ENCODE results near the gene TMA16.
"Not testable (repeated sequence)": the region's sequence is repeated elsewhere in the genome, so short reads cannot be mapped to it uniquely, and the experiment has no call there.

Gene TMA16

GRCh38 chr4:163505374-163505773 is 10.9 kb downstream of the TMA16 start:
- in situ Hi-C loops (cut with HindIII; ENCODE audit: low sequenced_read_pairs) = no loop called here

GRCh38 chr4:163515198-163515597 is 20.7 kb downstream of the TMA16 start:
- in situ Hi-C loops (cut with HindIII; ENCODE audit: low sequenced_read_pairs) = no loop called here

GRCh38 chr4:163523791-163524365 is 29.4 kb downstream of the TMA16 start:
- in situ Hi-C loops (cut with HindIII; ENCODE audit: low sequenced_read_pairs) = no loop called here

DNA sequence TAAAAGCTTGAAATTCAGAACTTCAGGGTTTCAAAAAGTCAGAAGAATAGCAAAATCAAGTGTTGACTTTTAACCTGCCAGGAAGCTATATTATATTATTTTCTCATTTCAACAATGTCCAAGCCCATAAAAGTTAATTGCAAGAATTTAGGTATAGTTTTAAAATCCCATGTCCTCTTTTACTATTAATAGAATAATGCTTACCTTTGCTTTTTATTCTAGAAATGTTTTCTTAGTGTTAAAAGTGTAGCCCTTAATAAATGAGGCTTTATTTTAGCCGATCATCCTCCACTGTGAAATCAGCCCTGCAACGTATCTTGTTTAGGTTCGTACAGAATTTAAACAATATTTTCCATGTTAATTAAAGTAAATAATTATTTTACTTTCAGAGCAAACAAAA is 31.5 kb downstream of the TMA16 start:
- in situ Hi-C loops (cut with HindIII; ENCODE audit: low sequenced_read_pairs) = no loop called here

DNA sequence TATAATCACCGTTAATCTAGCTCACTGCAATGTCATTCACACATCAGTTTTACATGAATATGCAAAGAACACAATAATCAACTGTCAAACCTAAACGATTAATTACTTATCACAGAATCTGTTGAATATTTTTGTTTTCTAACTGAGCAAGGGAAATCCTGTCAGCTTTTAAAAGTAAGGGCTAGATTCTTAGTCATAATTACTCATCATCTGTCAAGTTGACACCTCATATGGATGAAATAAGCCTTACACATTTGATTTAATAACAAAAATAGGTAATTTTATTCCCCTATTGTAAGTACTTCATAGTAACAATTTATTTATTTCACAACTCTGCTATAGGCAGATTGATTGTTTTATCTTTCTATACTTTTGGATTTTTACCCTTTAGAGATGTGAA is 32.7 kb downstream of the TMA16 start:
- in situ Hi-C loops (cut with HindIII; ENCODE audit: low sequenced_read_pairs) = no loop called here

- in situ Hi-C loops (cut with HindIII; ENCODE audit: low sequenced_read_pairs) = no loop called here
Observed at GRCh38 chr4:163528653-163529052, 34.2 kb downstream of the TMA16 start.

- in situ Hi-C loops (cut with HindIII; ENCODE audit: low sequenced_read_pairs) = no loop called here
Observed at GRCh38 chr4:163534056-163534455, 39.6 kb downstream of the TMA16 start.

DNA sequence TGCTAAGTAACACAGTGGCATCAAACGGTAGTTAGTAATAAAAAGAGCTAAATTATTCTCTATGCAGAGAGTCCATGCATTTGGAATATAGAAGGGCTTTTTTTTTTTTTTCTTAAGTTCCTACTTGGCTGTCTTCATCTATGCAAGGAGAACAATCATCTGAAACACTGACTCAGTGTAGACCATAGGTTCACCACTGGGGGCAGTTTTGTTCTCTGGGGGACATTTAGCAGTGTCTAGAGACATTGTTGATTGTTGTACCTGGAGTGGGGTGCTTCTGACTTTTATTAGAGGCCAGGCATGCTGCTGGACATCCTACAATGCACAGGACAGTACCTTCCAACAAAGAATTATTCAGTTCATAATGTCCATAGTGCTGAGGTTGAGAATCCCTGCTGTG is 41.2 kb downstream of the TMA16 start:
- in situ Hi-C loops (cut with HindIII; ENCODE audit: low sequenced_read_pairs) = no loop called here

- in situ Hi-C loops (cut with HindIII; ENCODE audit: low sequenced_read_pairs) = no loop called here
Observed at GRCh38 chr4:163536091-163536490, 41.6 kb downstream of the TMA16 start.

- in situ Hi-C loops (cut with HindIII; ENCODE audit: low sequenced_read_pairs) = no loop called here
Observed at GRCh38 chr4:163537114-163537513, 42.6 kb downstream of the TMA16 start.

- in situ Hi-C loops (cut with HindIII; ENCODE audit: low sequenced_read_pairs) = not testable (repeated sequence)
Observed at GRCh38 chr4:163538820-163539219, 44.3 kb downstream of the TMA16 start.

DNA sequence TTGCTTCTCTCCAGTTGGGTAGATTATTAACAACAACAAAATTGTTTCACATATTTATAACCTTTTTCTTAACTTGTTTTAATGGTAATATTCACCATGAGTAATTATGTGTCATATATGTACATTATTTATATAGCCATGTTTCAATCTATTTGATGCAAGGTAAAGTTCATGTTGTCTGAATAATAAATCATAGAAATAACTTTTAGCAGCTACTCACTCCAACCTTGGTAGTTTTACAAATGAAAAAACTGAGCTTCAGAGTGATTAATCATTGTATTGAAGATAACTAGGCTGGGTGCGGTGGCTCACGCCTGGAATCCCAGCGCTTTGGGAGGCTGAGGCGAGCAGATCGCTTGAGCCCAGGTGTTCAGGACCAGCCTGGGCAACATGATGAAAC is 46.0 kb downstream of the TMA16 start:
- in situ Hi-C loops (cut with HindIII; ENCODE audit: low sequenced_read_pairs) = no loop called here

DNA sequence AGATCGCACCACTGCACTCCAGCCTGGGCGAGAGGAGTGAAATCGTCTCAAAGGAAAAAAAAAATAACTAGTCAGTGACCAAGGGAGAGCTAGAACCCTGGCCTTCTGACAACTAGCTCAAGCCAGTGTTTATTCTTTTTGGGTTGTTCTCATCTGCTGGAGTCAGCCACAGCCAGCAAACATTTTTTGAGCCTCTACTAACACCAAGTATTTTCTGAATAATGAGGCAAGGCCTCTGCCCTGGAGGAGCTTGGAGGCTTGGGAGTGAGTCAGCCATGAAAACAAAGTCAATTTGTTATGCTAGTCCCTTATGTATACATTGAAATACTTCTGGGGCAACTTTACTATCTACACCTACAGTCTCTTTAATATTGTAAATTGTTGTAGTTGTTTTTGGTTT is 46.5 kb downstream of the TMA16 start:
- in situ Hi-C loops (cut with HindIII; ENCODE audit: low sequenced_read_pairs) = no loop called here

DNA sequence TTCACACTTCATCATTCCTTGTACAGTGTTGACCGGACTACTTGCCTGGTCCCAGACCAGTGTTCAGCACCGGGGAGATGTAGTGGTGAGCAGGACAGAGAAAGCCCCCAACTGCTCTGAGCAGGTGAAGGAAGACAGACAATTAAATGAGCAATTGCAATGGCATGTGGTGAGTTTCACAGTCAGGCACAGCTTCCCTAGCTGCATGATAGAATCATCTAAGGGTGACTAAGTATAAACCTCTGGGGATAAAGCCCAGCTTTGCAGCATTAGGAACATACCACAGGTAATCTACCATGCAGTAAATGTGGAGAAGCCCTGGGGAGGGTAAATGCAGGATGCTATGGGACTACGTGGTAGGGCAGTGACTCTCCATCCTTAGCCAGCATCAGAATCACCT is 47.8 kb downstream of the TMA16 start:
- in situ Hi-C loops (cut with HindIII; ENCODE audit: low sequenced_read_pairs) = no loop called here

- in situ Hi-C loops (cut with HindIII; ENCODE audit: low sequenced_read_pairs) = no loop called here
Observed at GRCh38 chr4:163544407-163545038, 50.0 kb downstream of the TMA16 start.

- in situ Hi-C loops (cut with HindIII; ENCODE audit: low sequenced_read_pairs) = no loop called here
Observed at GRCh38 chr4:163548481-163549243, 54.2 kb downstream of the TMA16 start.

GRCh38 chr4:163550869-163551267 is 56.4 kb downstream of the TMA16 start:
- in situ Hi-C loops (cut with HindIII; ENCODE audit: low sequenced_read_pairs) = no loop called here

GRCh38 chr4:163553146-163553545 is 58.7 kb downstream of the TMA16 start:
- in situ Hi-C loops (cut with HindIII; ENCODE audit: low sequenced_read_pairs) = no loop called here

DNA sequence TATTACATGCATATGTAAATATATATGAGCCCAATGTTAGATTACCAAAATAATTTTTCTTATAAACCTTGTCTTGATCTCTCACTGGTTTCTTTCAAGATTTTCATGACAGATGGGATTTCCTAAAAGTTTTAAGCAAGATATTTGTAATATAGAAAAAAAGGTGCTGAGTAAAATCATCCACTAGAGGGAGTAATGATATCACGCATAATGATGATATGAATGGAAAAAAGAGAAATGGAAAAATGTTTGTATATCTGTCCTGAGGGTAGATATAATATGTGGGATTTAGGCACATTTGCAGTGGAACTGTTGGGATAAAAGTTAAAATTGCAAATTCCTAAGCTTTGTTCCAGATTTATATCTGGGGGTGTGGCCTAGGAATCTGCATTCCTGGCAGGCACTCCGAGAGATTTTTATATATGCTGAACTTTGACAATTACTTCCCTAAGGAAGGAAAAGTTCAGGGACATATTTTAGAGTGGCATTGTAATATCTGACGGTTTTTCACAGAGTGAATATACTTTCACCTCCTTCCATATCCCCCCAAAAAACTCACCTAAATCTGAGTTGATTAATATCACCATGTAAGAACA is 60.5 kb downstream of the TMA16 start:
- in situ Hi-C loops (cut with HindIII; ENCODE audit: low sequenced_read_pairs) = no loop called here

DNA sequence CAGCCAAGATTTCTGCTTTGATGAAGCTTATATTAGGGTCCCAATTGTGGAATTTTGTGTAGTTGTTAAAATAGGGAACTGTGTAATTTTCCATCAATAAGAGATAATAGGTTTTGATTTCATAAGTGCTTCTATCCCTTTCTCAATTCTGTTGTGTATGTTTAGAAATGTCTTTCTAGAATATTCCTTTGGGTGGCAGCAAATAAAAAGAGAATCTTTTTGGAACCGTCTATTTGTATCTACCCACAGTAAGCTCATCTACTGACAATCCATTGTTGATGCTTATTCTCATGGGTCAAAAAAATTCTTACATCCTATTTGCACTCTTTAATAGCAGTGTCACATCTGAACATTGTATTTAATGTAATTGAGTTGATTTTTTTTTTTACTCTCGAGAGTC is 61.7 kb downstream of the TMA16 start:
- in situ Hi-C loops (cut with HindIII; ENCODE audit: low sequenced_read_pairs) = no loop called here

GRCh38 chr4:163556650-163557391 is 62.3 kb downstream of the TMA16 start:
- in situ Hi-C loops (cut with HindIII; ENCODE audit: low sequenced_read_pairs) = no loop called here
